HFFc6 (cell line): ENCODE data around the gene PCGF3. TPM values are rescaled to one million over a fixed set of nuclear protein-coding genes. Genes with fewer than 3 reads are reported as not detected.

Experiments
- DNase-seq: peaks from one replicate; pipeline ENCODE4 v3.0.0-alpha.2; 2018
- H3K27ac Mint-ChIP-seq: 2 replicates; pipeline ENCODE4 v1.8.0; 2020; ENCODE audit warnings: mild to moderate bottlenecking, mixed read lengths
- H3K27me3 Mint-ChIP-seq: 2 replicates; pipeline ENCODE4 v1.8.0; 2021; ENCODE audit warnings: mild to moderate bottlenecking, moderate library complexity, mixed read lengths; ENCODE audit not compliant: insufficient read depth
- H3K36me3 Mint-ChIP-seq: 2 replicates; pipeline ENCODE4 v1.8.0; 2021; ENCODE audit warnings: low read depth, mixed read lengths
- H3K4me1 Mint-ChIP-seq: 2 replicates; pipeline ENCODE4 v1.8.0; 2020; ENCODE audit warnings: low read depth, mixed read lengths
- H3K4me3 Mint-ChIP-seq: 2 replicates; pipeline ENCODE4 v1.8.0; 2020; ENCODE audit warnings: mild to moderate bottlenecking, moderate library complexity, mixed read lengths
- H3K9me3 Mint-ChIP-seq: 2 replicates; pipeline ENCODE4 v1.8.0; 2020; ENCODE audit warnings: mild to moderate bottlenecking, mixed read lengths
- CTCF ChIP-seq: fragments of 200-600 bp; sonication (generic); IDR thresholded peaks from 2 replicates; pipeline ENCODE4 v1.5.0; 2021; ENCODE audit warnings: antibody characterized with exemption, mild to moderate bottlenecking
- total RNA-seq, 6 experiments: library from RNA; stranded (reverse); fragmentation: NEBNext Ultra II Directional; extraction: Animal tissue kit (Norgen Biotek cat#: 25700); gene quantifications; 2 replicates in 1 of 6; 3 replicates in 5 of 6; pipeline ENCODE4 v1.2.3, GENCODE V29; 2021

PCGF3 gene
- total RNA-seq, 6 experiments from 2014 or later: 28.5 to 34.5 (median 30.2) TPM

GRCh38 chr4:819401-820229, 114.0 kb downstream of the PCGF3 start:
- H3K4me3 Mint-ChIP-seq: no peak overlapping the region
- peaks cover 30% of the 10 kb centered on the region for H3K27me3 Mint-ChIP-seq
- H3K27ac Mint-ChIP-seq: no peak overlapping the region
- peaks cover 4% of the 10 kb centered on the region; the same call in 1 of the 2 replicates for H3K9me3 Mint-ChIP-seq
- H3K36me3 Mint-ChIP-seq: no peaks in the 10 kb centered on the region
- no peak for DNase-seq
- no peak for TF ChIP-seq CTCF
- H3K4me1 Mint-ChIP-seq: no peaks in the 10 kb centered on the region

Other genes with a start within 250 kb of the PCGF3 start
- gene ZNF721, start 206.7 kb upstream of the PCGF3 start, total RNA-seq: 10 to 100 TPM; 15.2 to 18.5 (median 16.5) TPM
- gene PIGG, start 206.6 kb upstream of the PCGF3 start, total RNA-seq: 10 to 100 TPM; 46.3 to 56.0 (median 52.0) TPM
- gene TMEM271, start 129.5 kb upstream of the PCGF3 start, total RNA-seq: not detected
- not detected for gene PDE6B, start 80.3 kb upstream of the PCGF3 start, total RNA-seq
- gene ATP5ME, start 31.6 kb upstream of the PCGF3 start, total RNA-seq: 100 to 1,000 TPM; 181 to 374 (median 290) TPM
- 10 to 100 TPM; 14.2 to 23.0 (median 18.8) TPM for gene MYL5, start 31.3 kb upstream of the PCGF3 start, total RNA-seq
- gene SLC49A3, start 16.7 kb upstream of the PCGF3 start, total RNA-seq: under 1 TPM in 5 of 6 experiments, not detected in 1; 0.13 to 0.62 (median 0.21) TPM
- under 1 TPM in 5 of 6 experiments, not detected in 1; 0.12 to 0.32 (median 0.20) TPM for gene CPLX1, start 120.3 kb downstream of the PCGF3 start, total RNA-seq
- 10 to 100 TPM; 65.8 to 72.9 (median 69.1) TPM for gene GAK, start 226.5 kb downstream of the PCGF3 start, total RNA-seq
- 10 to 100 TPM; 27.8 to 41.8 (median 34.1) TPM for gene TMEM175, start 226.6 kb downstream of the PCGF3 start, total RNA-seq